HG03575 (cell line): ENCODE measurements around the gene MUC2.

ENCODE experiments used
- ATAC-seq: cut with Tn5 transposase; IDR thresholded peaks from one replicate; pipeline ENCODE4 v1.9.1; 2021; ENCODE audit not compliant: unreplicated experiment, insufficient number of reproducible peaks, low FRiP score; ENCODE audit errors: extremely low read depth

MUC2 gene

GRCh38 chr11:1100417-1101245 is 26.0 kb downstream of the MUC2 start:
- no peak for ATAC-seq

GRCh38 chr11:1101318-1102089 is 26.8 kb downstream of the MUC2 start:
- ATAC-seq: no peak

- no peak for ATAC-seq
Observed at GRCh38 chr11:1102221-1102971, 27.7 kb downstream of the MUC2 start.

GRCh38 chr11:1102996-1103395 is 28.3 kb downstream of the MUC2 start:
- no peak for ATAC-seq

GRCh38 chr11:1103401-1104360 is 29.0 kb downstream of the MUC2 start:
- no peak for ATAC-seq

GRCh38 chr11:1104411-1105182 is 29.9 kb downstream of the MUC2 start:
- ATAC-seq: no peak

GRCh38 chr11:1105183-1105565 is 30.5 kb downstream of the MUC2 start:
- no peak for ATAC-seq

- ATAC-seq: no peak
Observed at GRCh38 chr11:1106387-1106786, 31.7 kb downstream of the MUC2 start.

GRCh38 chr11:1107316-1108245 is 32.9 kb downstream of the MUC2 start:
- ATAC-seq: no peak

- ATAC-seq: no peak
Observed at GRCh38 chr11:1108246-1108900, 33.7 kb downstream of the MUC2 start.

- ATAC-seq: no peak
Observed at GRCh38 chr11:1109101-1109917, 34.6 kb downstream of the MUC2 start.

GRCh38 chr11:1109918-1110705 is 35.4 kb downstream of the MUC2 start:
- no peak for ATAC-seq

- no peak for ATAC-seq
Observed at GRCh38 chr11:1111545-1112212, 37.0 kb downstream of the MUC2 start.

- no peak for ATAC-seq
Observed at GRCh38 chr11:1112351-1113191, 37.9 kb downstream of the MUC2 start.
